OCI-LY1 (cell line): ENCODE results near the gene ICAM1.

Experiments used
- H2AFZ ChIP-seq: fragments of 200-600 bp; sonication (generic), shearing (Covaris generic); 2 replicates; pipeline ENCODE4 v1.6.0; 2014; ENCODE audit warnings: antibody characterized with exemption, mild to moderate bottlenecking, low read length
- H3F3A ChIP-seq: fragments of 200-600 bp; sonication (generic), shearing (Covaris generic); 2 replicates; pipeline ENCODE4 v1.6.0; 2014; ENCODE audit warnings: mild to moderate bottlenecking, antibody characterized with exemption, low read length, moderate library complexity; ENCODE audit not compliant: insufficient read depth
- H3K27ac ChIP-seq: fragments of 200-600 bp; sonication (generic); 2 replicates; pipeline ENCODE4 v1.5.1; 2014; ENCODE audit warnings: low read length, mixed run types, mild to moderate bottlenecking, low read depth; ENCODE audit not compliant: poor library complexity, severe bottlenecking
- H3K27me3 ChIP-seq: fragments of 200-600 bp; sonication (generic); 2 replicates; pipeline ENCODE4 v1.6.0; 2014; ENCODE audit warnings: antibody characterized with exemption, mild to moderate bottlenecking, low read length, moderate library complexity; ENCODE audit not compliant: insufficient read depth
- H3K36me3 ChIP-seq: fragments of 200-600 bp; sonication (generic); 2 replicates; pipeline ENCODE4 v1.6.1; 2014; ENCODE audit warnings: mild to moderate bottlenecking, antibody characterized with exemption, low read length, moderate library complexity, mixed read lengths; ENCODE audit not compliant: insufficient read depth
- H3K4me1 ChIP-seq: fragments of 200-600 bp; sonication (generic); 2 replicates; pipeline ENCODE4 v1.5.1; 2014; ENCODE audit warnings: mild to moderate bottlenecking, low read length, moderate library complexity; ENCODE audit not compliant: insufficient read depth, severe bottlenecking
- H3K4me2 ChIP-seq: fragments of 200-600 bp; sonication (generic), shearing (Covaris generic); 2 replicates; pipeline ENCODE4 v1.6.1; 2014; ENCODE audit warnings: low read length
- H3K4me3 ChIP-seq: fragments of 200-600 bp; sonication (generic); 2 replicates; pipeline ENCODE4 v1.5.1; 2014; ENCODE audit warnings: low read length, low read depth, mild to moderate bottlenecking, mixed read lengths; ENCODE audit not compliant: poor library complexity, severe bottlenecking
- H3K79me2 ChIP-seq: fragments of 200-600 bp; shearing (Covaris generic); 2 replicates; pipeline ENCODE4 v1.6.1; 2016; ENCODE audit warnings: mixed run types, low read length, mixed read lengths; ENCODE audit not compliant: insufficient read depth
- H3K9ac ChIP-seq: fragments of 200-600 bp; sonication (generic), shearing (Covaris generic); 2 replicates; pipeline ENCODE4 v1.6.1; 2014; ENCODE audit warnings: mild to moderate bottlenecking, low read length, mixed read lengths
- H3K9me2 ChIP-seq: fragments of 200-600 bp; sonication (generic), shearing (Covaris generic); 2 replicates; pipeline ENCODE4 v1.6.1; 2014; ENCODE audit warnings: low read depth, mild to moderate bottlenecking, low read length, mixed read lengths
- H3K9me3 ChIP-seq: fragments of 200-600 bp; shearing (Covaris generic); 2 replicates; pipeline ENCODE4 v1.6.1; 2014; ENCODE audit warnings: low read length, mixed read lengths
- H4K20me1 ChIP-seq: fragments of 200-600 bp; sonication (generic), shearing (Covaris generic); 2 replicates; pipeline ENCODE4 v1.6.0; 2016; ENCODE audit warnings: mild to moderate bottlenecking, low read length; ENCODE audit not compliant: insufficient read depth
- EZH2 ChIP-seq: fragments of 200-600 bp; sonication (generic), shearing (Covaris generic); IDR thresholded peaks from 2 replicates; pipeline ENCODE4 v1.8.0; 2017; ENCODE audit warnings: borderline replicate concordance, mixed run types, mild to moderate bottlenecking, antibody characterized with exemption, low read length, moderate library complexity, mixed read lengths
- TF ChIP-seq, protein P1 (sequence below): fragments of 200-600 bp; sonication (generic), shearing (Covaris generic); IDR thresholded peaks from 2 replicates; pipeline ENCODE4 v1.5.1; 2017; ENCODE audit warnings: mild to moderate bottlenecking, antibody characterized with exemption, low read length, moderate library complexity, mixed read lengths

ICAM1 gene

DNA sequence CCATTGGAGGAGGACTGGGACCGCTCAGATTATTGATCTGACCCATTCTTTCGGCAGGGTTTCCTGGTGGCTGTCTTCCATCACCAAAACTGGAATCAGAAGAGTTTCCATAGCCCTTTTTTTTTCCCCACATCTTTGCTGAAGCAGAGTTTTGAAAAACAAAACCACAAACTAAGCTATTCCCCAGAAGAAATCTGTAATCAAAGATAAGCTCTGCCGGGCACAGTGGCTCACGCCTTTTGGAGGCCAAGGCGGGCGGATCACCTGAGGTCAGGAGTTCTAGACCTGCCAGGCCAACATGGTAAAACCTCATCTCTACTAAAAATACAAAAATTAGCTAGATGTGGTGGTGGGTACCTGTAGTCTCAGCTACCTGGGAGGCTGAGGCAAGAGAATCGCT is 4.2 kb upstream of the ICAM1 start:
- Histone ChIP-seq H3K27ac (no peak overlapping the region), H3K9ac (no peak overlapping the region), H3F3A (no peaks in the 10 kb centered on the region), H3K4me1 (peaks cover 22% of the 10 kb centered on the region), H3K9me2 (no peaks in the 10 kb centered on the region), H3K27me3 (no peaks in the 10 kb centered on the region), H3K36me3 (no peaks in the 10 kb centered on the region), H3K4me3 (no peak overlapping the region), H3K4me2 (no peak overlapping the region), H4K20me1 (no peaks in the 10 kb centered on the region), H3K9me3 (no peaks in the 10 kb centered on the region), H3K79me2 (no peaks in the 10 kb centered on the region), H2AFZ (no peak overlapping the region)
- TF ChIP-seq, protein P1, sequence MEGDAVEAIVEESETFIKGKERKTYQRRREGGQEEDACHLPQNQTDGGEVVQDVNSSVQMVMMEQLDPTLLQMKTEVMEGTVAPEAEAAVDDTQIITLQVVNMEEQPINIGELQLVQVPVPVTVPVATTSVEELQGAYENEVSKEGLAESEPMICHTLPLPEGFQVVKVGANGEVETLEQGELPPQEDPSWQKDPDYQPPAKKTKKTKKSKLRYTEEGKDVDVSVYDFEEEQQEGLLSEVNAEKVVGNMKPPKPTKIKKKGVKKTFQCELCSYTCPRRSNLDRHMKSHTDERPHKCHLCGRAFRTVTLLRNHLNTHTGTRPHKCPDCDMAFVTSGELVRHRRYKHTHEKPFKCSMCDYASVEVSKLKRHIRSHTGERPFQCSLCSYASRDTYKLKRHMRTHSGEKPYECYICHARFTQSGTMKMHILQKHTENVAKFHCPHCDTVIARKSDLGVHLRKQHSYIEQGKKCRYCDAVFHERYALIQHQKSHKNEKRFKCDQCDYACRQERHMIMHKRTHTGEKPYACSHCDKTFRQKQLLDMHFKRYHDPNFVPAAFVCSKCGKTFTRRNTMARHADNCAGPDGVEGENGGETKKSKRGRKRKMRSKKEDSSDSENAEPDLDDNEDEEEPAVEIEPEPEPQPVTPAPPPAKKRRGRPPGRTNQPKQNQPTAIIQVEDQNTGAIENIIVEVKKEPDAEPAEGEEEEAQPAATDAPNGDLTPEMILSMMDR: no peak
- no peak for TF ChIP-seq EZH2

DNA sequence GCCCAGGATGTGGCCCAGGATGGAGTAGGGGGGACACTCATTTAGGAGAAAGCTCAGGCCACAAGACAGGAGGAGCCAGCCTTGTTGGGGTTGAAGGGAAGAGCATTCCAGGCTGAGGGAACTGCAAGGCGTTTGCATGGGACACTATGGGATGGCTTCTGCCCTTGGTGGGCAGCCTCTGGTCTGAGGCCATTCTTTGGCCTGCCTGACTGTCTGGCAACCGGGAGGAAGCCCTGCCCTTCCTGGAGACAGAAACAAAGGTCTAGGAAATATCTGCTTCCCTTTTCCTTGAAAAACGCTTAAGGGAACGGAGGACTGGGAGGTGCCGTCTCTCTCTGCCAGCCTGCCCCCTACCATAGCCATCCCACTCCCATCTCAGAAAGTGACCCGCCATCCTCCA is 2.8 kb upstream of the ICAM1 start:
- Histone ChIP-seq H3K9me2 (no peaks in the 10 kb centered on the region), H3K9me3 (no peaks in the 10 kb centered on the region), H3K79me2 (no peaks in the 10 kb centered on the region), H2AFZ (no peak overlapping the region), H3F3A (no peaks in the 10 kb centered on the region), H3K4me2 (no peak overlapping the region), H3K27ac (no peak overlapping the region), H3K9ac (no peak overlapping the region), H3K36me3 (no peaks in the 10 kb centered on the region), H3K4me1 (peaks cover 24% of the 10 kb centered on the region), H3K27me3 (no peaks in the 10 kb centered on the region), H4K20me1 (no peaks in the 10 kb centered on the region), H3K4me3 (no peak overlapping the region)
- no peak for TF ChIP-seq EZH2
- TF ChIP-seq, protein P1: no peak

DNA sequence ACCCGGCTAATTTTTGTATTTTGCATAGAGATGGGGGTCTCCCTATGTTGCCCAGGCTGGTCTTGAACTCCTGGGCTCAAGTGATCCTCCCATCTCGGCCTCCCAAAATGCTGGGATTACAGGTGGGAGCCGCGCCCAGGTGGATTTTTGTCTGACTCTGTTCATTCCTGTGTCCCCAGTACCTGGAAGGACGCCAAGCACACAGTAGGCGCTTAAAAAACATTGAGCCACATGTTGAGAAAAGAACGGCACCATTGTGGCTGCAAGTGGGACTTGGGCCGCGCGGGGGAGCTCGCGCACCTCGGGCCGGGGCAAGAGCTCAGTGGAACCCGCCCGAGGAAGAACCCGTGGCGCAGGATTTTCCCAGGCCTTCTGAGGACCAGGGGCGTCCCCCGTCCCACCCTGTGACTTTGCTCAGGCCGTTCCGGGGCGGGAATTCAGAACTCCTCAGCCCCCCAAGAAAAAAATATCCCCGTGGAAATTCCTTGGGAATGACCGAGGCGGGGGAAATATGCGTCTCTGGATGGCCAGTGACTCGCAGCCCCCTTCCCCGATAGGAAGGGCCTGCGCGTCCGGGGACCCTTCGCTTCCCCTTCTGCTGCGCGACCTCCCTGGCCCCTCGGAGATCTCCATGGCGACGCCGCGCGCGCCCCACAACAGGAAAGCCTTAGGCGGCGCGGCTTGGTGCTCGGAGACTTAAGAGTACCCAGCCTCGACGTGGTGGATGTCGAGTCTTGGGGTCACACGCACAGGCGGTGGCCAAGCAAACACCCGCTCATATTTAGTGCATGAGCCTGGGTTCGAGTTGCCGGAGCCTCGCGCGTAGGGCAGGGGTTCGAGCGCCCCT is 1.4 kb upstream of the ICAM1 start:
- Histone ChIP-seq H2AFZ (no peak overlapping the region), H3K79me2 (no peaks in the 10 kb centered on the region), H3K9me3 (no peaks in the 10 kb centered on the region), H3K4me1 (peaks cover 24% of the 10 kb centered on the region), H3K27ac (no peak overlapping the region), H3K36me3 (no peaks in the 10 kb centered on the region), H3F3A (no peaks in the 10 kb centered on the region), H3K9me2 (no peaks in the 10 kb centered on the region), H4K20me1 (no peaks in the 10 kb centered on the region), H3K9ac (no peak overlapping the region; the same call in 1 of the 2 replicates), H3K4me2 (peak overlapping the region; percentile 74), H3K4me3 (peak overlapping the region; percentile 58), H3K27me3 (no peaks in the 10 kb centered on the region)
- no peak for TF ChIP-seq EZH2
- TF ChIP-seq, protein P1: peak; percentile 94
